PC-9 (cell line): ENCODE measurements around the gene LMCD1. TPM values are rescaled to one million over a fixed set of nuclear protein-coding genes. Genes with fewer than 3 reads are reported as not detected.

Source experiments
- BruUV-seq: library from RNA; stranded (reverse); fragments of 400-500 nt; replicated peaks from 2 replicates; lab custom pipeline; 2021; lab: Mats Ljungman, UMichigan
- CTCF ChIA-PET: fragments of 300-600 bp; sonication (Branson Sonifier 250); formaldehyde crosslinking; loops from one replicate; lab custom pipeline; 2022; ENCODE audit warnings: antibody characterized with exemption; lab: Charles Lee
- POLR2A ChIA-PET: fragments of 300-600 bp; sonication (Branson Sonifier 250); formaldehyde crosslinking; loops from one replicate; lab custom pipeline; 2022; ENCODE audit warnings: antibody characterized with exemption; ENCODE audit not compliant: unreplicated experiment; lab: Charles Lee
- DNase-seq, 2 experiments: peaks; one replicate each; pipeline versions ENCODE4 v3.0.0 to v3.0.0-alpha.2; 2015 to 2022; ENCODE audit warnings: mixed read lengths in 1 of 2
- H2AFZ ChIP-seq: fragments of 200-600 bp; sonication (generic); 2 replicates; pipeline ENCODE4 v1.8.1; 2017; ENCODE audit warnings: antibody characterized with exemption
- H3F3A ChIP-seq: fragments of 200-600 bp; sonication (generic); 2 replicates; pipeline ENCODE4 v1.8.1; 2017; ENCODE audit warnings: antibody characterized with exemption, mild to moderate bottlenecking, low read depth; ENCODE audit not compliant: insufficient read depth
- H3K27ac ChIP-seq: fragments of 200-600 bp; sonication (generic); 2 replicates; pipeline ENCODE4 v1.6.1; 2016; ENCODE audit warnings: mixed run types
- H3K27me3 ChIP-seq: fragments of 200-600 bp; sonication (generic); 2 replicates; pipeline ENCODE4 v1.6.1; 2016; ENCODE audit warnings: low read depth, mixed run types; ENCODE audit not compliant: insufficient read depth
- H3K36me3 ChIP-seq: fragments of 200-600 bp; sonication (generic); 2 replicates; pipeline ENCODE4 v1.6.1; 2016; ENCODE audit warnings: low read depth, mixed run types
- H3K4me1 ChIP-seq: fragments of 200-600 bp; sonication (generic); replicated peaks from 2 replicates; pipeline ENCODE4 v1.6.1; 2016; ENCODE audit warnings: mixed run types; ENCODE audit not compliant: insufficient read depth
- H3K4me2 ChIP-seq: fragments of 200-600 bp; sonication (generic); 2 replicates; pipeline ENCODE4 v1.6.1; 2017; ENCODE audit warnings: mixed run types
- H3K4me3 ChIP-seq: fragments of 200-600 bp; sonication (generic); 2 replicates; pipeline ENCODE4 v1.6.1; 2016; ENCODE audit warnings: mixed run types
- H3K79me2 ChIP-seq: fragments of 200-600 bp; sonication (generic); 2 replicates; pipeline ENCODE4 v1.6.1; 2017; ENCODE audit warnings: low read depth, mixed run types
- H3K9me2 ChIP-seq: fragments of 200-600 bp; sonication (generic); 2 replicates; pipeline ENCODE4 v1.8.1; 2017; ENCODE audit warnings: mild to moderate bottlenecking; ENCODE audit not compliant: insufficient read depth
- H3K9me3 ChIP-seq: fragments of 200-600 bp; sonication (generic); 2 replicates; pipeline ENCODE4 v1.8.1; 2016; ENCODE audit warnings: low read depth; ENCODE audit not compliant: insufficient read depth
- H4K20me1 ChIP-seq: fragments of 200-600 bp; sonication (generic); 2 replicates; pipeline ENCODE4 v1.8.1; 2017; ENCODE audit not compliant: insufficient read depth
- EZH2 ChIP-seq: fragments of 200-600 bp; sonication (generic); IDR thresholded peaks from 2 replicates; pipeline ENCODE4 v1.8.0; 2017; ENCODE audit warnings: antibody characterized with exemption, low read depth
- intact Hi-C: fragments of 100-400 bp; cut with micrococcal nuclease; formaldehyde crosslinking; loops from one replicate; pipeline ENCODE4 v1.10.0; 2022; ENCODE audit not compliant: unreplicated experiment
- total RNA-seq: library from RNA; stranded (reverse); gene quantifications from 2 replicates; pipeline ENCODE4 v1.2.3, GENCODE V29; 2021
- TF ChIP-seq, protein P1 (sequence below): fragments of 200-600 bp; sonication (generic); conservative IDR thresholded peaks from 2 replicates; pipeline ENCODE4 v1.6.1; 2017; ENCODE audit warnings: mixed run types, antibody characterized with exemption, mild to moderate bottlenecking, moderate library complexity

Gene LMCD1
- total RNA-seq, 1 experiment from 2014 or later: 10.3 TPM

DNA sequence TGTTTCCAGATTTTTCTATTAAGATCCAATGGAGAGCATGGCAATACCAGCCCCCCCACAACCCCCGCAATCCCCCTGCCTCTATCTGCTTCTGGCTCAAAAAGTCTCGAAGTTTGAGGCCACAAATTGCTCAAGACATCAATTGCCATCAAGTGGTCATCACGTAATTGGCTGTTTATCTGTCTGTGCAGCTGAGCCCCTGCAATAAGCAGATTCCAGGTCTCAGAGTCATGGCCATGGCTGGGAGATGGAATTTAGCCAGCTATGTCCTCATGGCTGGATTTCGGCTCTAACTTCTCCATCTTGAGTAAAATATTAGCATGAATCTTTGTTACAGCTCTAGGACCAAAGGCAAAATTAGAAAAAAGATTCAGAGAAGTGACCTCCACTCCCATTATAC is 120.2 kb downstream of the LMCD1 start:
- H3K27me3 ChIP-seq: no peaks in the 10 kb centered on the region
- H3K27ac ChIP-seq: no peak overlapping the region
- no peak overlapping the region for H3K4me2 ChIP-seq
- no peaks in the 10 kb centered on the region for H3K9me3 ChIP-seq
- intact Hi-C loops: loop anchor here (2.0 to 5.0 kb wide), 2 partner anchors 147 to 200 kb away; partner anchors contain the start of gene OXTR
- DNase-seq: no peak
- H3K4me1 ChIP-seq: peaks cover 25% of the 10 kb centered on the region
- no peak for TF ChIP-seq EZH2
- TF ChIP-seq, protein P1, sequence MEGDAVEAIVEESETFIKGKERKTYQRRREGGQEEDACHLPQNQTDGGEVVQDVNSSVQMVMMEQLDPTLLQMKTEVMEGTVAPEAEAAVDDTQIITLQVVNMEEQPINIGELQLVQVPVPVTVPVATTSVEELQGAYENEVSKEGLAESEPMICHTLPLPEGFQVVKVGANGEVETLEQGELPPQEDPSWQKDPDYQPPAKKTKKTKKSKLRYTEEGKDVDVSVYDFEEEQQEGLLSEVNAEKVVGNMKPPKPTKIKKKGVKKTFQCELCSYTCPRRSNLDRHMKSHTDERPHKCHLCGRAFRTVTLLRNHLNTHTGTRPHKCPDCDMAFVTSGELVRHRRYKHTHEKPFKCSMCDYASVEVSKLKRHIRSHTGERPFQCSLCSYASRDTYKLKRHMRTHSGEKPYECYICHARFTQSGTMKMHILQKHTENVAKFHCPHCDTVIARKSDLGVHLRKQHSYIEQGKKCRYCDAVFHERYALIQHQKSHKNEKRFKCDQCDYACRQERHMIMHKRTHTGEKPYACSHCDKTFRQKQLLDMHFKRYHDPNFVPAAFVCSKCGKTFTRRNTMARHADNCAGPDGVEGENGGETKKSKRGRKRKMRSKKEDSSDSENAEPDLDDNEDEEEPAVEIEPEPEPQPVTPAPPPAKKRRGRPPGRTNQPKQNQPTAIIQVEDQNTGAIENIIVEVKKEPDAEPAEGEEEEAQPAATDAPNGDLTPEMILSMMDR: no peak
- H4K20me1 ChIP-seq: no peaks in the 10 kb centered on the region
- no peak overlapping the region for H2AFZ ChIP-seq
- peaks cover 10% of the 10 kb centered on the region; the same call in 1 of the 2 replicates for H3F3A ChIP-seq
- no peaks in the 10 kb centered on the region for H3K36me3 ChIP-seq
- BruUV-seq: no TSS peak
- no peak overlapping the region for H3K4me3 ChIP-seq
- ChIA-PET CTCF (interaction anchor here (0.7 kb wide), 1 partner anchor 138 kb away, joined by 4 read pairs; no protein-coding TSS in a partner anchor), POLR2A (no interaction called here)
- no peaks in the 10 kb centered on the region for H3K9me2 ChIP-seq
- H3K79me2 ChIP-seq: no peaks in the 10 kb centered on the region

DNA sequence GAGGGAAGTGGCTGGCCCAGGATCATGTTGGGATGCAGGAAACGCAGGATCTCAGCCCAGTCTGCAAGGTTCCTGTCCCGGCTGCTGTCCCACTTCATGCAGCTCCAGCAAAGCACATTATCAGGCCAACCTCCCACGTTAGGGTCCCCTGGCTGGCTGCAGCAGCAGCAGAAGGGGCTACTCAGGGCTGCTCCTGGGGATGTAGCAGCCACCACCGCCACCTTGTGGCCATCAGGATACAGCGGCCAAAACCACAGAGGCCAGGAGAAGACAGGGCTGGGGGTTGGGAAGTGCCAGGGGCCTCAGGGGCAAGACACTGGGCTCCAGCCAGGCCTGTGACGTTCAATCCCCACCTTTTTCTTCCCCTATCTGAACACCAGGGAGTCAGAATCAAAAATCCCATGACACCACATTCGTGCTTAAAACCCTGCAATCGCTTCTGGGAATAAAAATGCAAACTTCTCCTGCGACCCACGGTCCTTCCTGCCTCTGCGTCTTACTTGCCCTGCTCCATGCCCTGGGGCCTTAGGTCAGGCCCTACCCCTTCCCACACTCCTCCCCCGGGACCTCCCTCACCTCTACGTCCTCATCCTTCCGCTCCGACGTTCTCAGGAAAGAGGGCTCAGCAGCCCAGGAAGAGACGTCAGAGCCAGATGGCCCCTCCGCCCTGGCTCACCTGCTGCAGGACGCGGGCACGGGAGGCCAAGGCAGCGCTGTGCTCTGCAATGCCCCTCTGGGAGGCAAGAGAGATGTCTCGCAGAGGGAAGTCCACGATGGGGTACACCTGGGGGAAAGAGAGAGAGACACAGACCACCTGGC is 121.5 kb downstream of the LMCD1 start:
- DNase-seq: peak in 1 of 2 experiments; percentile 74
- Histone ChIP-seq H3K4me2 (no peak overlapping the region), H2AFZ (no peak overlapping the region), H4K20me1 (no peaks in the 10 kb centered on the region), H3K79me2 (no peaks in the 10 kb centered on the region), H3F3A (peaks cover 10% of the 10 kb centered on the region; the same call in 1 of the 2 replicates), H3K27me3 (no peaks in the 10 kb centered on the region), H3K4me1 (peaks cover 25% of the 10 kb centered on the region), H3K4me3 (no peak overlapping the region), H3K36me3 (no peaks in the 10 kb centered on the region), H3K9me2 (no peaks in the 10 kb centered on the region), H3K9me3 (no peaks in the 10 kb centered on the region), H3K27ac (no peak overlapping the region)
- intact Hi-C loops: loop anchor here (1.0 to 5.0 kb wide), 3 partner anchors 146 to 201 kb away; partner anchors contain the start of gene OXTR
- BruUV-seq: no TSS peak
- no peak for TF ChIP-seq EZH2
- TF ChIP-seq, protein P1: peak; percentile 98
- ChIA-PET POLR2A (no interaction called here), CTCF (interaction anchor here (0.7 kb wide), 1 partner anchor 139 kb away, joined by 4 read pairs; no protein-coding TSS in a partner anchor)

DNA sequence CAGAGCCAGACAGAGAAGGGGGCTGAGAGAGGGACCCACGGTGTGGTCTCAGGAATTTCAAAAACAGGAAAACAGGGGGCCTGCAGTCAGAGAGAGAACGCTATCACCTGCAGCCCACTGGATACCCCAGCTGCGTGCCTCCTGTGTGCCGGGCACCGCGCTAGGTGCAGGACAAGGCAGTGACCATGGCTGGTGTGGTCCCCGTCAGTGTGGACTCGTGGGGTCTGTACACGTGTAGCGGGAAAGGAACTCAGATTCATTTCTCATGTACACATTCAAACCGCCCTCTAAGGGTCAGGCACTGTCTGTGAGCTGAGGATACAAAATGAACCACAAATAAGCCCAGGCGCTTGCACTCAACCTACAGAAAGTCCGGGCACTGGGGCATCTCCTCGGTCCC is 122.1 kb downstream of the LMCD1 start:
- Histone ChIP-seq H3K9me3 (no peaks in the 10 kb centered on the region), H3K27me3 (no peaks in the 10 kb centered on the region), H4K20me1 (no peaks in the 10 kb centered on the region), H3K4me1 (peaks cover 25% of the 10 kb centered on the region), H2AFZ (no peak overlapping the region), H3F3A (peaks cover 7% of the 10 kb centered on the region; the same call in 1 of the 2 replicates), H3K79me2 (no peaks in the 10 kb centered on the region), H3K4me3 (no peak overlapping the region), H3K4me2 (no peak overlapping the region), H3K9me2 (no peaks in the 10 kb centered on the region), H3K36me3 (no peaks in the 10 kb centered on the region), H3K27ac (no peak overlapping the region)
- ChIA-PET POLR2A (no interaction called here), CTCF (interaction anchor here (0.6 to 0.9 kb wide), 2 partner anchors 102 to 181 kb away, joined by 3 to 21 read pairs; no protein-coding TSS in a partner anchor)
- intact Hi-C loops: loop anchor here (1.0 to 5.0 kb wide), 3 partner anchors 145 to 201 kb away; partner anchors contain the start of gene OXTR
- no peak for DNase-seq
- BruUV-seq: no TSS peak
- no peak for TF ChIP-seq EZH2
- TF ChIP-seq, protein P1: no peak

Other genes starting within 250 kb of the LMCD1 start
- 1.6 and 6.1 TPM in 2 replicates for gene SSUH2, start 143.0 kb downstream of the LMCD1 start, total RNA-seq
- gene CAV3, start 232.0 kb downstream of the LMCD1 start, total RNA-seq: 0.24 TPM in 1 of 2 replicates, not detected in the other